ENCODE data around the gene TBPL1.
A peak's percentile ranks its signal among the peaks of the same experiment; 100 is the strongest.
"Not testable (repeated sequence)": the region's sequence is repeated elsewhere in the genome, so short reads cannot be mapped to it uniquely, and the experiment has no call there.

TBPL1 gene

DNA sequence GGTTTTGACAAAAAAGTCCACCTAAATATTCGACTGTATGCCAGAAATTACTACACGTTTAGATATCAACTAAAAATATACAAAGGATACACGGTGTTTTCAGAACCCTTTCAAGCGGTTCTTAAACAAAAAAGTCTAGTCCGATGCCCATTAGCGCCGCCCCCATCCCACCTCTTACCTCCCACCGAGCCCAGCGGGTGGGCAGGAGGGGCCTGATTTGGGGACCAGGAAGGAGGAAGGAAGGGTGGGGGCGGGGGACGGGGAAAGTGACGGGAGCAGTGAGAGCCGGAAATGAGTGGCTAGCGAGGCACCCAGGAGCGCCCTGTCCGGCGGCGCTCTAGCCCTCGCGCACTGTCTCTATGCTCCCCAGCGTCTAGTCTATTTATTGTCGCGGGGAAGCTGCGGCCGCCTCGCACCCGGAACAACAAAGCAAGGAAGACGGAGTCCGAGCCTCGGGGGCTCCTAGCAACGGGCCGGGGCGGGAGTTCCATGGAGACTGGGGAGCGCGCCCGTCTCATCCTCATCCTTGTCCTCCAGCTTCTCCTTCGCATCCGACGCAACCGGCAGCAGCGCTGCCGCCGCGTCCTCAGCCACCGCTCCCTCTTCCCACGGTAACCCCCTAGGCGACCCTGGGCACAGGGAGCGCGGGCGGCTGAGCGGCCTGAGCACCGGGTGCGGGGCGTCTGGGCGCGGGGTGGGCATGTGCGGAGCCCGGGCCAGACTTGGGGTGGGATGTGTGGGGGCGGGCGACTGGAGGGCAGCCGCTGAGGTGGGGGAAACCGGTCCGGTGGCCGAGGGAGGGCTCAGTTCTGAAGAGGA is at the start of gene TBPL1:
Gene TBPL1, plus strand, starts transcription at position 410 of the 819 bp plus-strand sequence. CDS start 26,902 bp downstream, outside the sequence.
- DNase-seq, result peak; percentile 96

- no peak for DNase-seq
Observed at GRCh38 chr6:133903855-133904254, 49.2 kb upstream of the TBPL1 start.

DNA sequence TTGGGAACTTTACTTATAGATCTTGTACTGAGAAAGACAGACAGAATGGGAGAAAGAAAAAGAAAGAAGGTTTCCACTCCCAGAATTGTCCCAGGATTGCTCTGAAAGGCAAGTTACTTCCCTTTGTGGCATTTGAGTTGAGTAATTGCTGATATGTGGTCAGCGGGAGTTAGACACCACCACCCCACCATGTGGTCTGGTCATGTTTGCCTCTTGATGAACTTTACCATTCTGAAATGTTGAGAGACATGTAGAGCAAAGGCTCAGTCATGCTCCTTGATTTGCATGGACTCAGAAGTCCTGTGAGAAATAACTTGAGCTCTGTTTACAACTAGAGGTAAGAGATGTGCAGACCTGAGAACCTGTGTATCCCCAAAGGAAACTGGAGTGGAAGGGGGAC is 47.0 kb upstream of the TBPL1 start:
- peak; percentile 37 for DNase-seq

GRCh38 chr6:133916650-133917151 is 36.3 kb upstream of the TBPL1 start:
- DNase-seq, result peak; percentile 85

- no peak for DNase-seq
Observed at GRCh38 chr6:133917781-133918180, 35.2 kb upstream of the TBPL1 start.

DNA sequence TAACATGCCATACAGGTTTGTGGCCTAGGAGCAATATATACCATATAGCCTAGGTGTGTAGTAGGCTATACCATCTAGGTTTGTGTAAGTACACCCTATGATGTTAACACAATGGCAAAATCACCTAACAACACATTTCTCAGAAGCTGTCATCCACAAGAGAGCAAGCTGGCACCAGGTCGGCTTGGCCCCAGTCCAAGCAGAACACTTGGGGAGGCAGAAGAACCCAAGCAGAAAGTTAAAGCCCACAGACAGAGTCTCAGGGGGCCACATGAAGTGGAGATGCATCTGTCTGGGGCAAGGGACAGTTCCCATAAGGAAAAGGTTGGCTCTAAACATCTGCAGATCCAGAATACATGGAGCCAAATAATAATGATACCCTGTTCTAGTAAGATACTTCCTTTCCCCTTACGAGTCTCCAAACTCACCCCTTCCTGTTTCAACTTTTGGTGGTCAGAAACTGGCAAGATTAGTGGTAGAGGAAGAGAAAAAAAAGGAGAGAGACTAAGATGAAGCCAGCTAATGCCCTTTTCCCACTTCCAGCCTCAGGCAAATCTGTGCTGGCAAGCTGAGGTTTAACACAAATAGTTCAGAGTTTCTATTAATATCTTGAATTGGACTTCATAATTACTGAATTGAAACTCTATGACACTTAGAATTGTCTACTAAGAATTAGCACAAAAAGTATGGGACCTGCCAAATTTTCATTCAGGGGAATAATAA is 34.7 kb upstream of the TBPL1 start:
- DNase-seq, result no peak

DNA sequence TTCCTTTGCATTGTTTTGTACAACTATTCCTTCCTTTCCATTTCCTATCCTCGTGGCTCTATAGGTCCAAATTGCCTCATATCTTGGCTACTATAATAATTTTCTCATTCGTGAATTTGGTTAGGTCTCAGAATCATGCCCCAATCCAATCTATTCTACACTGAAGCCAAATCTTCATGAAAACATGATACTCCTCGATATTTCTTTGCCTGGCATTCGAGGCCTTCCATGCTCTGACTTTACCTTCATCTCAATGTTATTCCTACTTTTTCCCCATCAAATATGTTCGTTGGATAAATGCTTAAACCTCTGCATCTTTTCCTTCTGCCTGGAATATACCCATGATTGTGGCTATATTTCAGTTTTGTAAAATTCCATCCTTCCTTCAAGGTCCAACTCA is 33.7 kb upstream of the TBPL1 start:
- no peak for DNase-seq

DNA sequence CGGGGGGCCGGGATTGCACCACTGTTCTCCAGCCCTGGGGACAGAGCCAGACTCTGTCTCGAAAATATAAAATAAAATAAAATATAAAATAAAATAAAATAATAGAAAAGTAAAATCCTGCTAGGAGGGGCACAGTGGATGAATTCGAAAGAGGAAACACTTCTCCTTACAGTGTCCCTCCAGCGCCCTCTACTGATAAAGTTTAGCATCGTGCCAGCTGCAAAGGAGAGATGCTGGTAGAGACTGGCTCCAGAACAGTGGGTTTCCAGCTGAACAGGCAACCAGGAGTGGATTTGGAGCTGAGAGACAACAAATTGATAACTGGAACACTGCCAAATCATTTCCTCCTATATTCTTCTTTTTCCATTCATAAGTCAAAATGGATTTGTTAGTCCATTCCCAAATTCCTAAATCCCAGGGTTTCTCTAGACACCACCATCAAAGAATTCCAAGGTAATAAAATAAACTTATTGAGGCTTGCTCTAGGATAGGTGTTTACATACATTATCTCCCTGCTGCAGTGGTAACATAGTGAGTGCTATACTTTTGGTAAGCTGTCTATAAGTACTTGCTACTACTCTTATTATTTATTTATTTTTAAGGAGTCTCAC is 31.7 kb upstream of the TBPL1 start:
- peak; percentile 89 for DNase-seq

DNA sequence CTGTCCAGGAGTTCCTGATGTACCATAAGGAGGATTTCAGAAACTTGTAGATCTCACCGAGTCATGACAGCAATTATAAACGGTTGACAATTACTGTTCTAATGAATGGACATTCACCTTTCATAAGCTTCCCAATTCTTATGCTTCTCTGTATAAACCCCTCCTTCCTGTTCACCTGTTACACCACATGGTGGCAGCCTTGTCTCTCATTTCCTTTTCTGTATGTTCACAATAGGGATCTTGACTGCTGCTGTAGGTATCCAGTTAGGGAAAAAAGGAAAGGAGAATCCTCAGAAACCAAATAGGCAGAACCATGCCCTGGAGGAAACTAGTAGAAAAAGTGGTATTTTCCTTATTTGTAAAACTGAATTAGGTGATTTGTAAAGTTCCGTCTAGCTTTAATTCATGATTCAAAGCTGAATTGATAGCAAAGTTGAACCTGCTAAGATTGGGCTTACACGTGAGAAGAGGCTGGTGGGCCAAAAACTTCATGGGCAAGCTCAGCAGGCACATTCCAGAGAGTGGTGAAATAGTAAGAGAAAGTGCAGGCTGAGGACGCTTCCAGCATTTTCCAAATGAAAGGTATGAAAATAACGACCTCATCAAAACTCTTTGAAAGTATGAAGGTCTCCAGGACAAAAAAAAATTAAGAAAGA is 29.0 kb upstream of the TBPL1 start:
- peak; percentile 70 for DNase-seq

DNA sequence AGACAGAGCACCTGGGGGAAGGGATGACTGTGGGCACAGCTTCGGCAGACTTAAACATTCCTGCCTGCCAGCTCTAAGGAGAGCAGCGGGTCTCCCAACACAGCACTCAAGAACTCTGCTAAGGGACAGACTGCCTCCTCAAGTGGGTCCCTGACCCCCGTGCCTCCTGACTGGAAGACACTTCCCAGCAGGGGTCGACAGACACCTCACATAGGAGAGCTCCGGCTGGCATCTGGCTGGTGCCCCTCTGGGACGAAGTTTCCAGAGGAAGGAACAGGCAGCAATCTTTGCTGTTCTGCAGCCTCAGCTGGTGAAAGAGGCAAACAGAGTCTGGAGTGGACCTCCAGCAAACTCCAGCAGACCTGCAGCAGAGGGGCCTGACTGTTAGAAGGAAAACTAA is 21.8 kb upstream of the TBPL1 start:
- not testable (repeated sequence) for DNase-seq

DNA sequence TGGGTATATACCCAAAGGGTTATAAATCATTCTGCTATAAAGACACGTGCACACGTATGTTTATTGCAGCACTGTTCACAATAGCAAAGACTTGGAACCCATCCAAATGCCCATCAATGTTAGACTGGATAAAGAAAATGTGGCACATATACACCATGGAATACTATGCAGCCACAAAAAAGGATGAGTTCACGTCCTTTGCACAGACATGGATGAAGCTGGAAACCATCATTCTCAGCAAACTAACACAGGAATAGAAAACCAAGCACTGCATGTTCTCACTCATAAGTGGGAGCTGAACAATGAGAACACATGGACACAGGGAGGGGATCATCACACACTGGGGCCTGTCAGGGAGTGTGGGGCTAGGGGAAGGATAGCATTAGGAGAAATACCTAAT is 16.7 kb upstream of the TBPL1 start:
- DNase-seq, result not testable (repeated sequence)

GRCh38 chr6:133937909-133938308 is 15.1 kb upstream of the TBPL1 start:
- no peak for DNase-seq

- no peak for DNase-seq
Observed at GRCh38 chr6:133938533-133938932, 14.5 kb upstream of the TBPL1 start.

DNA sequence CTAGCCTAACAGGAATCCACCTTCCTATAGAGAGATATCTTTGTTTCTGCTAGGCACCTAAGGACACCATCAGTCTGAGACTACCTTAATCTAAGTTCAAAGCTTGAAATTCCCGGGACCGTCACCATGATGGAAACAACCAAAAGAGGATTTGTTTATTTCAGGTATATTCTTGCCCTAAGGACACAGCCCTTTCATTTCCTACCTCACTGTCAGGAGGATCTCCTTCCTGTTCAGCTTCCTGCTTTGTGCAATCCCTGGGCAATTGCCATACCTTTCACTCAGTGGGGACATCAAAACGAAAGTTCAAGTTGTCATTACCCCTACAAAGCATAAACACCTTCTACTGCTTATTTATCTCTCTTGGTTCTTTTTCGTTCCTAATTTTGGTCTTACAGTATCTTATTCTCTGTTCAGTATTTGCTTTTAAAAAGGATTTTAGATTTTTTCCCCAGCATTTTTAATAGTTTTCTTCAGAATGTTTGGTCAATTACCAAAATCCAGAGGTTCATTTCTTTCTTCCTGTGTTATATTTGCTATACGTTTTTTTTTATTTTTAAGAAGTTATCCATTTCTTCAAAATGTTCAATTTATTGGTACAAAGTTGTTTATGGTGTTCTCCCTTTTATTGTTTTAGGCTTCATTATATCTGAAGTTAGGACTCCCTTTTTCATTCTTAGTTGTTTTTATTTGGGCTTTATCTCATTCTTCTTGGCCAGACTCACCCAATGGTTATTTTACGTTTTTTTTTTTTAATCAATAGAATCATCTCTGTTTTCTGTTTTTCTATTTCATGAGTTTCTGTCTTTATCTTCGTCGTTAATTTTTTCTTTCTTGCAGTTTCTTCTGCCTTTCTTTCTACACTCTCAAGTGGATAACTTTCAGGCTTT is 13.0 kb upstream of the TBPL1 start:
- no peak for DNase-seq

DNA sequence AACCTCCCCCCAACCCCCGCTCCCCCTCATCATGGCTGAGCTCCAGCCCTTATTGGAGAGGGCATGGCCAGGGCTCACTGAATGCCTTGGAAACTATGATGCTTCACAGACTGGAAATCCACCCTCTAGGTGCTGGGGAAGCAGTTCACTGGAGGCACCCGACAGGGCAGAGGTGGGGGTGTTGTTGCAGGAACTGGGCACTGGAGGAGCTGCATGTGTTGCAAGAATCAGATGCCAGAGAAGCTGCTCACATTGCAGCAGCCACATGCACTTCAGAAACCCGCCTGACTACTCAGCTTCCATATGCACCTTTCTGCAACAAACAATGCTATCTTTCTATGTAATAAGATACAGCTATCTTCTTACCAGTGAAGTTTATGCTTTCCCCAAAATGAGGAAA is 7.9 kb upstream of the TBPL1 start:
- DNase-seq, result no peak

- DNase-seq, result no peak
Observed at GRCh38 chr6:133947302-133947900, 5.6 kb upstream of the TBPL1 start.

DNA sequence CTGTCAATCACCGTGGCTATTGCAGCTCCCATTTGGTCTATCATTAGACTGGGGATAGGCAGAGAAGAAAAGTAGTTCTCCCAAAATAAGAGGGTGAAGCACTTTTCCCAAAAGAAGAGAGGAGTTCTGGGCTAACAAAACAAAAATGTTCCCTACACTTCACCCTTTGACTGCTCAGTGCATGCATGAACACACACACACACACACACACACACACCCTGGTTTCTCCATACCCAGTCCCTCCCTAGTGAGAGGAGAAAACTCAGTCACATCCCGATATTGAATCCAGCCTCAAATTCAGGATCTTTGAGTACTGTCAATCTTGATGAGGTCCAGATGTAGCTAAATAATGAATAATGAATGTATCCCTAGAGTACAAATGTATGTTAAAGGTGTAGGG is 4.6 kb upstream of the TBPL1 start:
- no peak for DNase-seq

GRCh38 chr6:133951227-133951626 is 1.8 kb upstream of the TBPL1 start:
- no peak for DNase-seq

DNA sequence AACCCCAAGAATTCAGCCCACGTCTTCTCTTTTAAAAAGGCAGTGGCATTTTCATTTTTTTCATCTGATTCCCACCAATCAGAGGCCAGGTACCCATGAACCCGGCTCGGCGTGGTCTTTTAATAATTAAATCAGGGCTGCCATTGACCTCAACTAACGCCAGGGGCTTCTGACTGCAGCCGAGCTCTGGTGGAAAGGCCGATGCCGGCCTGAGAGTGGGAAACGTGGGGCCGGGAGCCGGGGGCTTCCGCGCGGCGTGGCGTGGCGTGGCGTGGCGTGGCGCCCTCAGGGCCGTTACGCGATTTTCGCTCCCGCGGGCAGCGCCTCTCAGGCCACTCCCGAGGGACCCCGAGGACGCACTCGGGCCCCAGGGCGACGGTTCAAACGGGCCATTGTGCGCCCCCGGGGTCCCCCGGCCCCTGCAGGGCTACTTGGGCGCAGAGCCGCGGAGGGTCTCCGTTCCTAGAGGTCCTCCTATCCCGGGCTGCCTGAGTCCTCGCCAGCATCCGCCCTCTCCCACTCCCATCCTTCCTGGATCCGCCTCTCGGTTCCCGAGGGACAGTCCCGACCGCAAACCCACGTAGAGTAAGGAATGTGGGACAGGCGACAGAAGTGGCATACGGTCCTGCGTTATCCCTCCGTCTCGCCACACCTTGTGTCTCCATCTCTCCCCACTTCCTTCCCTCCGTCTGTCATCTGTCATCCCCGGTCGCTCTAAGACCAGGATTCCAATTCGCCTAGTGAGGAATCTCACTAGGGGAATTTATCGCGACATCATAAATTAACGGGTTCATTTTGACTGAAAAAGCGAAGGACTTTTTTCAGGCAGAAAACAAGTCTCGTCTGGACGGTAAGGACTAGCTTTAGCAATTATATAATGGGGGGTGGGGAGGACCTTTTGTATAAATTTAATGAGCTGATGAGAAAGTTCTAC is 876 bp upstream of the TBPL1 start:
- peak; percentile 53 for DNase-seq

GRCh38 chr6:133953634-133954415 is 801 bp downstream of the TBPL1 start:
- DNase-seq, result no peak

All from suppressor macrophage treated with lipopolysaccharide for 4 hours (primary cell).